8988T (cell line): ENCODE measurements around the gene KLHL22.
"Not testable (repeated sequence)": the region's sequence is repeated elsewhere in the genome, so short reads cannot be mapped to it uniquely, and the experiment has no call there.

ENCODE experiments used
- DNase-seq: peaks from one replicate; pipeline ENCODE4 v3.0.0; 2011

Gene KLHL22

GRCh38 chr22:20499769-20500168 is 4.2 kb upstream of the KLHL22 start:
- no peak for DNase-seq

- DNase-seq, result no peak
Measured at GRCh38 chr22:20498913-20499312, 3.3 kb upstream of the KLHL22 start.

- DNase-seq, result no peak
Measured at GRCh38 chr22:20497426-20497825, 1.8 kb upstream of the KLHL22 start.

GRCh38 chr22:20495861-20496681 is 476 bp upstream of the KLHL22 start:
- DNase-seq, result peak; percentile 79

GRCh38 chr22:20491346-20491745 is 4.2 kb downstream of the KLHL22 start:
- DNase-seq, result no peak

- DNase-seq, result no peak
Measured at GRCh38 chr22:20490941-20491307, 4.7 kb downstream of the KLHL22 start.

- no peak for DNase-seq
Measured at GRCh38 chr22:20490183-20490940, 5.2 kb downstream of the KLHL22 start.

GRCh38 chr22:20488946-20489345 is 6.6 kb downstream of the KLHL22 start:
- DNase-seq, result no peak

GRCh38 chr22:20487715-20488114 is 7.9 kb downstream of the KLHL22 start:
- no peak for DNase-seq

- DNase-seq, result no peak
Measured at GRCh38 chr22:20486229-20486628, 9.4 kb downstream of the KLHL22 start.

GRCh38 chr22:20484948-20485683 is 10.5 kb downstream of the KLHL22 start:
- DNase-seq, result no peak

- no peak for DNase-seq
Measured at GRCh38 chr22:20483771-20484170, 11.8 kb downstream of the KLHL22 start.

- DNase-seq, result not testable (repeated sequence)
Measured at GRCh38 chr22:20483143-20483506, 12.5 kb downstream of the KLHL22 start.

- no peak for DNase-seq
Measured at GRCh38 chr22:20479612-20480196, 15.9 kb downstream of the KLHL22 start.

- not testable (repeated sequence) for DNase-seq
Measured at GRCh38 chr22:20478059-20478458, 17.5 kb downstream of the KLHL22 start.

GRCh38 chr22:20475569-20475968 is 20.0 kb downstream of the KLHL22 start:
- DNase-seq, result not testable (repeated sequence)

- no peak for DNase-seq
Measured at GRCh38 chr22:20475115-20475436, 20.5 kb downstream of the KLHL22 start.

GRCh38 chr22:20472629-20473442 is 22.8 kb downstream of the KLHL22 start:
- DNase-seq, result no peak

- DNase-seq, result no peak
Measured at GRCh38 chr22:20471126-20471833, 24.3 kb downstream of the KLHL22 start.

GRCh38 chr22:20470525-20470924 is 25.1 kb downstream of the KLHL22 start:
- not testable (repeated sequence) for DNase-seq

- DNase-seq, result no peak
Measured at GRCh38 chr22:20469110-20469868, 26.3 kb downstream of the KLHL22 start.
